HG03060 (cell line): ENCODE data around the gene TAOK3.
"Not testable (repeated sequence)": the region's sequence is repeated elsewhere in the genome, so short reads cannot be mapped to it uniquely, and the experiment has no call there.

Experiments
- ATAC-seq: cut with Tn5 transposase; IDR thresholded peaks from one replicate; pipeline ENCODE4 v1.9.1; 2021; ENCODE audit warnings: low read depth, moderate number of reproducible peaks; ENCODE audit not compliant: unreplicated experiment

TAOK3 gene

DNA sequence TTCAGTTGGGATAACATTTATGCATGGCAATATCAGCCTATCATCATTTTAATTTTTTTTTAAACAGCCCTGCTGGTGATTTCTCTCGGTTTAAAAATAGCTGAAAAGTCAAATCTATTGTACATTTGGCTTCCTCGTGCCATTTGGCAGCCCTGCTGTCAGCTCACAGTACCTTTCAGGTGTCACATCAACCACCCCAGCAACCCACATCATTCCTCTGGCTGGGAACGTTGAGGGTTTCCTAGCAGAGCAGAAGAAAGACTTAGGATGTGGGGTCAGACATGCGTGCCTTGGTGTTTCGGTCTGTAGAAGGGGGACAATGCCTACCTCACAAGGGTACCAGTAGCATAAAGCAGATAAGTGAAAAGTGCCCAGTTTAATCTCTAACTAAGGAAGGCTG, 221.0 kb downstream of the TAOK3 start:
- ATAC-seq = no peak

DNA sequence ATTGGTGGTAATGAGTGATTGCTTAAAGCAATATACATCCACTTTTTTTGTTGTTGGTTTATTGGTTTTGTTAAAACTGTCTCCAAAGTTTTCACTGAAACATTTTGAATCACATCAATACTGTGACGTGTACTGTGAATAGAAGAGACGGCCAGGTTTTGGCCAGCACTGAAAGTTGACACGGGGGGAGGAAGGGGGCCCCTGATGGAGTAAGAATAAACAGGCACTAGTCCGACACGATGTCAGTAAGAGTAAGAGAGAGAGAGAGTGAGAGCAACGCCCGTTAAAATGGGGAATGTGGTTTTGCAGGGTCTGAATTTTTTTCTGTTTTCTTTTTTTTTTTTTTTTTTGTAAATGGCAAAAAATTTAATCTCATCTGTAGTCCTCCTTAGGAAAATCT, 222.1 kb downstream of the TAOK3 start:
- ATAC-seq = no peak

DNA sequence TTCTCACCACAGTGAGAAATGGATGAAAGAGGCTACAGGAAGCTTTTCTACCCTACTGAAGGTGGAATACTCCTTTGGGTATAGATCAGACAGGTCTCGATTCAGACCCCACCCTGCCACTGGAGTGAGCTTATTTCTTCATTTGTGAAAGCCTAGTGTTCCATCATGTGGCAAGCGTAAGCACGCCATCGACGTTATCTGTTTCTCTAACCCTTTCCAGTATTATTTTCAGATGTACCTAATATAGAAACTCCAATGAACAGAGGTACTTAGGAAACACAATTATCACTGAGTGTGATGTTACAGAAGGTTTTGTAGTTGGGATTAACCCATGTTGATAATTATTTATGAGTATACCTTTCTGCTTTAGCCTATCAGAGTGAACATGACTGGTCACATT, 224.4 kb downstream of the TAOK3 start:
- no peak for ATAC-seq

DNA sequence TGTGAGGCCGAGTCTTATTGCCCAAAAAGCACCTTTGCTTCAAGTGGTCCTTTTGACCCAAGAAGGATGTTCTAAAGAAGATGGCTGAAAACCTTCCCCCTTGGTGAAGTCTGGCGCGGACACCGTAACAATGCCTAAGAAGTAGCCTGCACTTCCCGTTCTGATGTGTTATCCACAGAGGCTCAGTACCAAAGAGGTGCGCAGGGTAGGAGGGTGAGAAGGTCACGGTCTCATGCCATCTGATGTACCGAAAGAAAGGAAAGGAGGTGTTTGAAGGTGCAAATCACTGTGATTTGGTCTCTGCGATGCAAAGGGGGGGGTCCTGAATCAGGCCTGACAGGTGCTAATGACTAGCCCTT, 226.9 kb downstream of the TAOK3 start:
- ATAC-seq = no peak

DNA sequence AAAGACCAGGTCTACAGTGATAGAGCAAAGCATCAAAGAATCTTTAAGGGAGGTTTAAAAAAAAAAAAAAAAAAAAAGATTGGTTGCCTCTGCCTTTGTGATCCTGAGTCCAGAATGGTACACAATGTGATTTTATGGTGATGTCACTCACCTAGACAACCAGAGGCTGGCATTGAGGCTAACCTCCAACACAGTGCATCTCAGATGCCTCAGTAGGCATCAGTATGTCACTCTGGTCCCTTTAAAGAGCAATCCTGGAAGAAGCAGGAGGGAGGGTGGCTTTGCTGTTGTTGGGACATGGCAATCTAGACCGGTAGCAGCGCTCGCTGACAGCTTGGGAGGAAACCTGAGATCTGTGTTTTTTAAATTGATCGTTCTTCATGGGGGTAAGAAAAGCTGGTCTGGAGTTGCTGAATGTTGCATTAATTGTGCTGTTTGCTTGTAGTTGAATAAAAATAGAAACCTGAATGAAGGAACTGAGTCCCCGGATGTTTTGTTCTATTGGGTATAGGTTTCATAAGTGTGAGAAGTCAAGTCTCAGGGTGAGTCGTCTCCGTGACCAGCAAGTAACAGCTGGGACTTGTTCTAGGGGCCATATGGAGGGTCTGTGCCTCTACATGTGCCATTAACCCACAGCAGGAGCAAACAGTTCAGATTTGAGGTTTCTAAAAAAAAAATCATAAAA, 227.5 kb downstream of the TAOK3 start:
- no peak for ATAC-seq

DNA sequence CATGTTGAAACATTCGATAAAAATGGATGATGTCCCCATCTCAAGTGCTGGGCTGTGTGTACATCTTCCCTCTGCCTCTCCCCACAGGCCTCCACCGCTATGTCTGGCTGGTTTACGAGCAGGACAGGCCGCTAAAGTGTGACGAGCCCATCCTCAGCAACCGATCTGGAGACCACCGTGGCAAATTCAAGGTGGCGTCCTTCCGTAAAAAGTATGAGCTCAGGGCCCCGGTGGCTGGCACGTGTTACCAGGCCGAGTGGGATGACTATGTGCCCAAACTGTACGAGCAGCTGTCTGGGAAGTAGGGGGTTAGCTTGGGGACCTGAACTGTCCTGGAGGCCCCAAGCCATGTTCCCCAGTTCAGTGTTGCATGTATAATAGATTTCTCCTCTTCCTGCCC, 228.2 kb downstream of the TAOK3 start:
- no peak for ATAC-seq

DNA sequence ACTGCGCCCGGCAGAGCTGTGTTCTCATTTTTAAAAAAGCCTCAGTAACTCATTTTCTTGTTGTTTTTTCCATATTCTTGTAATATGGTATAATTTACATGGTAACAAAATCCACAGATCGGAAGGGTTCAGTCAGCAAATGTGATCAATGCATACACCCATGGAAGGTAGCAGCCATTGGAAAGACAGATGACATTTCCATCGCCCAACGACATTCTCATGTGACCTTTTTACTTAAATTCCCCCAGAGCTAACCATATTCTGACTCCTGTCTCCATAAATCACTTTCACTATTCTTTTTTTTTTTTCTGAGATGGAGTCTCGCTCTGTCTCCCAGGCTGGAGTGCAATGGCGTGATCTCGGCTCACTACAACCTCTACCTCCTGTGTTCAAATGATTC, 231.9 kb downstream of the TAOK3 start:
- no peak for ATAC-seq

DNA sequence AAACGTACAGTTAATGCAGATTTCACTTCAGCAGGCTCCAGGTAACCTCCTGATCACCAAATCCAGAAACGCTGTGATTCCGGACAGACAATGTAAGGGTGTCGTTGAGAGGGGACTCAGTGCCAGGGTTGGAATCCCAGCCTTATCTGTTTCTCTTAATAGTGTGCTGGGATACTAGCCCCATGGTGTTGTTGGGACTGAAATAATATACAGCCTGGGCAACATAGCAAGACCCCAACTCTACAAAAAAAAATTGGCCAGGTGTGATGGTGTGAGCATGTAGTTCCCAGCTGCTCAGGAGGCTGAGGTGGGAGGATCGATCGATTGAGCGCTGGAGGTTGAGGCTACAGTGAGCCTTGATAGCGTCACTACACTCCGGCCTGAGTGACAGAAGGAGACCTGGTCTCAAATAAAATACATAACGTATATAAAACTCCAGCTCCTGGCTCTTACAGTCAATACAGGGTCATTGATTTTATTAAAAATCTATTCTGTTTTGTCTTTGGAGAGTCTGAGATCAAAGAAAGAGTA, 235.5 kb downstream of the TAOK3 start:
- ATAC-seq = no peak

DNA sequence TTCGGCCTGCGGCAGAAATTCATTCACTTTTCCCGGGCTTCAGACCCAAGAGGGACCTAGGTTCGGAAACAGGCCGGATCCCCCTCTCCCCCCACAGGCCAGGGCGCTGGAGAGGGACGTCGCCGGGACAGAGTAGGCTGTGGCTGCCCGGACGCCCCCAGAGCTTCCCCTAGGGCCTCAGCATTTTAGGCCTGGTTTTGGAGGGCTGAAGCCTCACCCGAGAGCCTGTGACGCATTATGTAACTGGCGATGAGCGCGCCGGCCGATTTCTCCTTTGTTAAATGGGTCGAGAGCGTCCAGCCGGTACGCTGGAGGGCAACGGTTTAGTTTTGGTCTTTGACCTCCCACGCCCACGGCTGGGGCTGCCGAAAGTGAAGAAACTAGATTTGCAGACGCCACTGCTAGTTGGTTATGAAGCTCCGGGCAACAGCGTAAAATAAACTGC, 236.1 kb downstream of the TAOK3 start:
- ATAC-seq = peak; percentile 27

DNA sequence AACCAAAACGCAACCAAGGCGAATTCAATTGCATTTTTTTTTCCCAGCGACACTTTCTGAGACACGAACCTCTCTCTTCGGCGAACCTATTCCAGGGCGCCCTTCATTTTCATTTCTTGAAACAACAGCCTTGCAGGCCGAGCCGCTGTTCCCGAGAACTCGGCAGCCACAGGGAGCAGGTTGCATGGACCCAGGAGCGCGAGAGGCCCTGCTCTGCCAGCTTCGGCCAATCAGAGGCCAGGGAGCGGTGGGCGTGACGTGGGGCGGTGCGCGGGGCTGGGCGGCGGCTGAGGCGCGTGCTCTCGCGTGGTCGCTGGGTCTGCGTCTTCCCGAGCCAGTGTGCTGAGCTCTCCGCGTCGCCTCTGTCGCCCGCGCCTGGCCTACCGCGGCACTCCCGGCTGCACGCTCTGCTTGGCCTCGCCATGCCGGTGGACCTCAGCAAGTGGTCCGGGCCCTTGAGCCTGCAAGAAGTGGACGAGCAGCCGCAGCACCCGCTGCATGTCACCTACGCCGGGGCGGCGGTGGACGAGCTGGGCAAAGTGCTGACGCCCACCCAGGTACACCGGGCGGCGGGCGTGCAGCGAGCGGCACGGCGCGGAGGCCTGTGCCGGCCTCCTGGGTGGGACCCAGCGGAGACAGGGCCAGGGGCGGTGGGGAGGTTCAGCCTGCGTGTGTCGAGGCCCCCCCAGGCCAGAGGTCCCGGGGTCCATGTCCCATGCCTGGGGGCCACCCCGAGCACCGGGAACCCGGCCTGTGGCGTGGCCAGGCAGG, 236.7 kb downstream of the TAOK3 start, which contains the start of gene PEBP1:
TSS of gene PEBP1 (plus strand) at position 337 of the 771 bp plus-strand sequence. CDS start at position 423, 86 bp downstream.
- peak; percentile 64 for ATAC-seq

DNA sequence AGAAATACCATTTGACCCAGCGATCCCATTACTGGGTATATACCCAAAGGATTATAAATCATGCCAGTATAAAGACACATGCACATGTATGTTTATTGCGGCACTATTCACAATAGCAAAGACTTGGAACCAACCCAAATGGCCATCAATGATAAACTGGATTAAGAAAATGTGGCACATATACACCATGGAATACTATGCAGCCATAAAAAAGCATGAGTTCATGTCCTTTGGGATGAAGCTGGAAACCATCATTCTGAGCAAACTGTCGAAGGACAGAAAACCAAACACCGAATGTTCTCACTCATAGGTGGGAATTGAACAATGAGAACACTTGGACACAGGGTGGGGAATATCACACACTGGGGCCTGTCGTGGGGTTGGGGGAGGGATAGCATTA, 243.3 kb downstream of the TAOK3 start:
- not testable (repeated sequence) for ATAC-seq

DNA sequence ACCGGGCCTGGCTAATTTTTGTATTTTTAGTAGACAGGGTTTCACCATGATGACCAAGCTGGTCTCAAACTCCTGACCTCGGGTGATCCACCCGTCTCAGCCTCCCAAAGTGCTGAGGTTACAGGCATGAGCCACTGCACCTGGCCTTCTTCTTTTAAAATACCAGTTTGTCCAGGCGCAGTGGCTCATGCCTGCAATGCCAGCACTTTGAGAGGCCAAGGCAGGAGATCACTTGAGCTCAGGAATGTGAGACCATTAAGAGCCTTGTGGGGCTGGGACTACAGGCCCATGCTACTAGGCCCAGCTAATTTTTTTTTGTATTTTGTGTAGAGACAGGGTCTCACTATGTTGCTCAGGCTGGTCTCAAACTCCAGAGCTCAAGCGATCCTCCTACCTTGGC, 244.8 kb downstream of the TAOK3 start:
- no peak for ATAC-seq

DNA sequence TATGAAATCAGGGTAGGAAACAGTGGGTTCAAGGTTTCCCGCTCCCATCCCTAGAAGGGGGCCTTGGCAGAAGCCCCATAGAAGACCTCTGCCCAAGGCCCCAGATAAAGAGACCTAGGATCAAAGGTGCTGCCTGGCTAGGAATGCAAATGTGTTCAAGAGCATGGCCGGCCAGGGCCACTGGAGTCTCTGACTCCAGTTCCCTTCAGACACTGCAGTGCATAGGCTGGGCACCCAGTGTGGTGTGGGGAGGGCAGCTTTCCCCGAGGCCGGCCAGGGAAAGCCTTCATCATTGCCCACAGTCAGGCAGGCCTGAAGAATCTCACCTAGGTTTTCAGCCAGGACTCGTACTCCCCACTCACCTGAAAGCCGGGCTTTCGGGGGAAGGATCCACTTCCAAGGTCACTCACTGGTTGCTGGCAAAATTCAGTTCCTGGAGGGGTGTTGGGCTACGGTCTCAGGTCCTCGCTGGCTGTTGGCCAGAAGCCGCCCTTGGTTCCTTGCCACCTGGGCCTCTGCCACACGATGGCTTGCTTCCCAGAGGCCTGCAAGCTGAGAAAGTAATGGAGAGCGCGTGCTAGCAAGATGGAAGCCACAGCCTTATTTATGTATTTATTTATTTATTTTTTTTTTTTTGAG, 246.5 kb downstream of the TAOK3 start:
- ATAC-seq = no peak

DNA sequence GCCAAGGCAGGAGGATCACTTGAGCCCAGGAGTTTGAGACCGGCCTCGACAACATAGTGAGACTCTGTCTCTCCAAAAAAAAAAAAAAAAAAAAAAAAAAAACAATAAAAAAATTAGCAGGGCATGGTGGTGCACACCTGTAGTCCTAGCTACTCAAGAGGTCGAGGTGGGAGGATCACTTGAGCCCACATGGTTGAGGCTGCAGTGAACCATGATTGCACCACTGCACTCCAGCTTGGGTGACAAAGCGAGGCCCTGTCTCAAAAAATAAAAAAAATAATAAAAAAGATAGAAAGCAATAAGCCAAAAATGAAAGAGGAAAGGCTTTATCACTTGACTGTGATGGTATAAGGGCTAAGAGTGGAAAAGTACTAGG, 247.0 kb downstream of the TAOK3 start:
- no peak for ATAC-seq

DNA sequence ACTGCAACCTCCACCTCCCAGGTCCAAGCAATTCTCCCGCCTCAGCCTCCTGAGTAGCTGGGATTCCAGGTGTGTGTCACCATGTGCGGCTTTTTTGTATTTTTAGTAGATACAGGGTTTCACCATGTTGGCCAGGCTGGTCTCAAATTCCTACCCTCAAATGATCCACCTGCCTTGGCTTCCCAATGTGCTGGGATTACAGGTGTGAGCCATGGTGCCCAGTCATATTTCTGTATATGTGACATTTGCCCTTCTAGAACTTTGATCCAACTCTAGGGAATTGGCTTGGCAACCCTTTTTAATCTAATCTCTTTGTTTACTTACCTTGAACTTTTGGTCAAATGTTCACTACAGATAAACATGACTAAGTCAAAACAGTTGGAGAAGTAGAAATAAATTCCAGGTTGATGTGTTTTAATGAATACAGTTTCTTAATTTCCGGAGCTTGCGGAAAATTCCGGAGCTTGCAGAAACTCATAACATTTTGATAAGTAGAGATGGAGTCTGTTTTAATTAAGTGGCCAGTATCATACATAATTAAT, 248.3 kb downstream of the TAOK3 start:
- no peak for ATAC-seq

DNA sequence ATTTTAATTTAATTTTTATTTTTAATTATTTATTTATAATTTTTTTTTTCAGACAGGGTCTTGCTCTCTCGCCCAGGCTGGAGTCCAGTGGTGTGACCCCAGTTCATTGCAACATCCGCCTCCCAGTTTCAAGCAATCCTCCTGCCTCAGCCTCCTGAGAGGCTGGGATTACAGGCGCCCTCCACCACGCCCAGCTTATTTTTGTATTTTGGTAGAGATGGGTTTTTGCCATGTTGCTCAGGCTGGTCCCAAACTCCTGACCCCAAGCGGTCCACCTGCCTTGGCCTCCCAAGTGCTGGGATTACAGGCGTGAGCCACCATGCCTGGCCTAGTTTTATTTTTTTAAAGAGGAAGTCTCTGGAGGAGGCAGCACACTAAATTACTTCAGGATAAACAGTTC, 250.4 kb downstream of the TAOK3 start:
- no peak for ATAC-seq

DNA sequence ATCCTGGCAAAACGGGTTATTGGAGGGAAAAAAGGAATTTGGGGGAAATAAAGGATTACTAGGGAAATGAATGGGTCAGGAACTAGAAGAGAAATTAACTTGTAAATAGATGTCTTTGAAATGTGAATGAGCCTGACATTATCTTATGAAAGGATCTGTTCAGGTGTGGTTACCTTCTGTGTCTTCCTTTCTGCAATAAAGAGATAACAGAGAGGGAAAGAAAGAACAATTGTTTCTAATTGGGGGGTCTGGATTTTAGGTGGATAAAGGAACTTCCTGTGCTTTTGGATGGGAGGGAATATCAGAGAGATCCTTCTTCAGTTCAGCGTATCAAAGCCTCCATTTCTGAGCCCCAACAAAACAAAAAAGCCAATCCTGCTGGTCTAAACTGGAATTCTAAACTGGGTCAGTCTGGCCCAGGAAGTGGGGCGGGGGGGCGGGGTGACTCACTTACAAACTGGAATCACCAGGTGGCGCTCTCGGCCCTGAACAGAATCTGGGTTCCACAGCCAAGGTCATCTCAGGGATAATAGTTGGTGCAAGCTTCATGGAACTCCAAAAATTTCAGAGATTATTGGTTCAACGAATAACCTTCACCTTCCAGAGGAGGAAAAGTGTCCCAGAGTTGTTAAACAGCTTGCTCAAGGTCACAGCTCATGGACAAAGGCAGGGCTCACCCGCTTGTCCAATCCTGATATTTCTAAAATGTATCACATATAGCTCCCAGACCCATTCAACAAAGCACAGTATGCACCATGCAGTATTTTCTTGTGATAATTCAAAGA, 251.9 kb downstream of the TAOK3 start:
- ATAC-seq = no peak

DNA sequence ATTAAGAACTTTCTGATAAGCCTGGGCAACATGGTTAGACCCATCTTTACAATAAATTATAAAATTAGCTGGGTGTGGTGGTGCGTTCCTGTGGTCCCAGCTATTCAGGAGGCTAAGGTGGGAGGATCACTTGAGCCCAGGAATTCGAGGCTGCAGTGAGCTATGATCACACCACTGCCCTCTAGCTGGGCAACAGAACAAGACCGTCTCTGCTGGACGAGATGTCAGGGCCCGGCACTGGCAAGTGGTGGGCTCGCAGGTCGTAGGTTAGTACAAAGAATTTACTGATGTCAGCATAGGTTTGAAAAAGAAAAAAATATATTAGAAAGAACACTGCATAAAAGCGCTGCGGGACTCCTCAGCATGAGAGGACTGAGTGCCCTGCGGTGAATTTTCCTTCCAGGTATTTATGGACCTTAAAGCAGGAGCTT, 253.2 kb downstream of the TAOK3 start:
- ATAC-seq = no peak

DNA sequence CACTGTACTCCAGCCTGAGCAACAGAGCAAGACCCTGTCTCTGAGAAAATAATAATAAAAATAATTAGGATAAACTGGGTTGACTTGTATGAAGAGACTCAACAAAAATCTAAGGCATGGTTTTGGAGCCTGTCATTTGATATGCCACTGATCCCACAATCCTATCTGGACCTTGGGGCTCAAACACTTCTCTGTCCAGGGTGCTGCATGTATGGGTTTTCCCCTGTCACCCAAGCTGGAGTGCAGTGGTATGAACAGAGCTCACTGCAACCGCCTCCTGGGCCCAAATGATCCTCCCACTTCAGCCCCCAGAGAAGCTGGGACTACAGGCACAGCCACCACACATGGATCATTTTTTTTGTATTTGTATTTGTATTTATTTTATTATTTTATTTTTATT, 263.6 kb downstream of the TAOK3 start:
- ATAC-seq = no peak

DNA sequence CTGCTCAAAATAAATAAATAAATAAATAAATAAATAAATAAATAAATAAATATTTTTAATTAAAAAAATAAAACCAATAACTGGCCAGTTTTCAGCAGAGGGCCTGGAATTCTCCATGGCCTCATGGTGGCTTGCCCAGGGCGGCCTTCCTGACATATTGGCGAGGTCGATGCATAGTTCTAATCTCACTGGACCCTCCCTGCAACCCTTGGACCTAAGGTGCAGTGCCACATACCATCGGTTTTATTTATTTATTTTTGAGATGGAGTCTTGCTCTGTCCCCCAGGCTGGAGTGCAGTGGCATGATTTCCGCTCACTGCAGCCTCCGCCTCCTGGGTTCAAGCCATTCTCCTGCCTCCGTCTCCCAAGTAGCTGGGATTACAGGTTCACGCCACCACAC, 265.0 kb downstream of the TAOK3 start:
- ATAC-seq = no peak
